Sigmoid colon (tissue), 7 donors: ENCODE measurements around the gene PANK4. TPM values are rescaled to one million over a fixed set of nuclear protein-coding genes. Genes with fewer than 3 reads are reported as not detected.

Source experiments
- DNase-seq: peaks from one replicate; pipeline ENCODE4 v3.0.0-alpha.2; 2019
- H3K27ac ChIP-seq, 4 donors: fragments of 200-600 bp; sonication (generic); one replicate each; pipeline ENCODE4 v1.5.1; 2016 to 2019; ENCODE audit warnings: mild to moderate bottlenecking in 1 of 4
- H3K27me3 ChIP-seq, 3 donors: fragments of 200-600 bp; sonication (generic); one replicate each; pipeline ENCODE4 v1.5.1; 2019; ENCODE audit warnings: mild to moderate bottlenecking in 1 of 3
- H3K36me3 ChIP-seq, 4 donors: fragments of 200-600 bp; sonication (generic); one replicate each; pipeline ENCODE4 v1.5.1; 2016 to 2019
- H3K4me1 ChIP-seq, 4 donors: fragments of 200-600 bp; sonication (generic); one replicate each; pipeline ENCODE4 v1.5.1; 2017 to 2019
- H3K4me3 ChIP-seq, 4 donors: fragments of 200-600 bp; sonication (generic); one replicate each; pipeline ENCODE4 v1.5.1; 2017 to 2019; ENCODE audit warnings: mild to moderate bottlenecking in 2 of 4, moderate library complexity in 1 of 4
- H3K9me3 ChIP-seq, 4 donors: fragments of 200-600 bp in 3 of 4; sonication (generic) in 3 of 4; one replicate each; pipeline versions ENCODE4 v1.5.1 to v1.6.1; 2013 to 2019
- CTCF ChIP-seq, 4 experiments: fragments of 450-650 bp in 3 of 4; fragments of 200-600 bp in 1 of 4; IDR thresholded peaks; one replicate each; pipeline ENCODE4 v1.5.1; 2016 to 2019; ENCODE audit warnings: antibody characterized with exemption in 4 of 4, mild to moderate bottlenecking in 3 of 4, moderate library complexity in 2 of 4
- EP300 ChIP-seq, 4 donors: sonication (generic); formaldehyde crosslinking; IDR thresholded peaks; one replicate each; pipeline ENCODE4 v1.6.1; 2017; ENCODE audit warnings: antibody characterized with exemption in 4 of 4
- POLR2A ChIP-seq, 2 donors: fragments of 450-650 bp; IDR thresholded peaks; one replicate each; pipeline ENCODE4 v1.6.1; 2016; ENCODE audit warnings: antibody characterized with exemption in 2 of 2, mild to moderate bottlenecking in 2 of 2, moderate library complexity in 2 of 2
- POLR2AphosphoS5 ChIP-seq, 4 donors: sonication (generic); formaldehyde crosslinking; IDR thresholded peaks; one replicate each; pipeline ENCODE4 v1.6.1; 2017; ENCODE audit warnings: antibody characterized with exemption in 4 of 4
- WGBS, 2 donors: extraction: QIAGEN DNeasy Blood & Tissue Kit; methylation state at CpG; one replicate each; pipeline ENCODE4 v1.1.7; 2013; 5-methylcytosine and 5-hydroxymethylcytosine counted together
- intact Hi-C: fragments of 100-400 bp; cut with DNase I; formaldehyde crosslinking; loops from one replicate; pipeline ENCODE4 v1.15.1; 2023
- polyA plus RNA-seq, 3 donors: library from polyadenylated mRNA; stranded (reverse); fragments of 200-250 nt; gene quantifications; one replicate each; pipeline ENCODE4 v1.2.3, GENCODE V29; 2013
- total RNA-seq, 4 donors: library from RNA; depleted of rRNA; stranded (reverse); fragments of >200 nt; gene quantifications; one replicate each; pipeline ENCODE4 v1.1.0, GENCODE V29; 2016
- donor health status: healthy with polysubstance abuse.
- donor health status: Bipolar disorder and iron deficiency.
- donor health status: healthy.

PANK4 gene
- total and polyA plus RNA-seq, 7 donors = 11.4 to 37.7 (median 25.4) TPM

- Histone ChIP-seq H3K4me3 (no peak overlapping the region), H3K9me3 (no peaks in the 10 kb centered on the region), H3K27me3 (peaks cover 17 to 71% (median 42%) of the 10 kb centered on the region in 3 donors), H3K36me3 (peaks cover 0 to 6% (median under 1%) of the 10 kb centered on the region in 4 donors), H3K4me1 (peaks cover 0 to 18% (median 10%) of the 10 kb centered on the region in 4 donors), H3K27ac (no peak overlapping the region)
- WGBS, 2 donors = 77 to 80% methylated on average over 36 of the region's 36 CpGs
- no peak for DNase-seq
- TF ChIP-seq CTCF (IDR thresholded peaks at IDR 0.05) (no peak), POLR2AphosphoS5 (IDR thresholded peaks at IDR 0.05) (no peak), EP300 (IDR thresholded peaks at IDR 0.05) (no peak), POLR2A (IDR thresholded peaks at IDR 0.05) (no peak)
- intact Hi-C loops = no loop called here
These were observed 23.5 kb downstream of the PANK4 start for GRCh38 chr1:2502661-2503553.

GRCh38 chr1:2502210-2502609, 24.2 kb downstream of the PANK4 start:
- TF ChIP-seq POLR2A (IDR thresholded peaks at IDR 0.05) = no peak
- TF ChIP-seq CTCF (IDR thresholded peaks at IDR 0.05) = no peak
- TF ChIP-seq EP300 (IDR thresholded peaks at IDR 0.05) = no peak
- no peak for TF ChIP-seq POLR2AphosphoS5 (IDR thresholded peaks at IDR 0.05)
- 88 to 92% methylated on average over 34 of the region's 34 CpGs for WGBS, 2 donors
- H3K9me3 ChIP-seq = no peaks in the 10 kb centered on the region
- H3K4me1 ChIP-seq = peaks cover 0 to 18% (median 10%) of the 10 kb centered on the region in 4 donors
- H3K4me3 ChIP-seq = no peak overlapping the region
- no peak for DNase-seq
- H3K27me3 ChIP-seq = peaks cover 17 to 71% (median 42%) of the 10 kb centered on the region in 3 donors
- H3K36me3 ChIP-seq = no peaks in the 10 kb centered on the region
- H3K27ac ChIP-seq = no peak overlapping the region
- intact Hi-C loops = no loop called here

GRCh38 chr1:2501820-2502119, 24.6 kb downstream of the PANK4 start:
- H3K36me3 ChIP-seq = no peaks in the 10 kb centered on the region
- H3K9me3 ChIP-seq = no peaks in the 10 kb centered on the region
- peaks cover 0 to 15% (median 10%) of the 10 kb centered on the region in 4 donors for H3K4me1 ChIP-seq
- H3K27me3 ChIP-seq = peaks cover 17 to 71% (median 42%) of the 10 kb centered on the region in 3 donors
- TF ChIP-seq EP300 (IDR thresholded peaks at IDR 0.05) (no peak), POLR2A (IDR thresholded peaks at IDR 0.05) (no peak), CTCF (IDR thresholded peaks at IDR 0.05) (no peak), POLR2AphosphoS5 (IDR thresholded peaks at IDR 0.05) (no peak)
- WGBS, 2 donors = 71 to 76% methylated on average over 7 of the region's 7 CpGs
- H3K27ac ChIP-seq = no peak overlapping the region
- intact Hi-C loops = no loop called here
- no peak for DNase-seq
- H3K4me3 ChIP-seq = no peak overlapping the region

- WGBS, 2 donors = 70 to 75% methylated on average over 28 of the region's 28 CpGs
- Histone ChIP-seq H3K27me3 (peaks cover 17 to 71% (median 42%) of the 10 kb centered on the region in 3 donors), H3K4me3 (no peak overlapping the region), H3K9me3 (no peaks in the 10 kb centered on the region), H3K4me1 (peaks cover 0 to 13% (median 9%) of the 10 kb centered on the region in 4 donors), H3K27ac (no peak overlapping the region), H3K36me3 (no peaks in the 10 kb centered on the region)
- no peak for TF ChIP-seq POLR2AphosphoS5 (IDR thresholded peaks at IDR 0.05)
- no peak for TF ChIP-seq EP300 (IDR thresholded peaks at IDR 0.05)
- no peak for TF ChIP-seq CTCF (IDR thresholded peaks at IDR 0.05)
- TF ChIP-seq POLR2A (IDR thresholded peaks at IDR 0.05) = no peak
- DNase-seq = no peak
- intact Hi-C loops = no loop called here
These were observed 25.2 kb downstream of the PANK4 start for GRCh38 chr1:2501041-2501819.
